H9 (cell line): Measurements from ENCODE around the gene TAPBPL. TPM values are rescaled to one million over a fixed set of nuclear protein-coding genes. Genes with fewer than 3 reads are reported as not detected.

Experiments used
- DNase-seq: peaks from one replicate; pipeline ENCODE4 v3.0.0-alpha.2; 2017
- H2AFZ ChIP-seq: one replicate; pipeline ENCODE4 v1.6.1; 2013; ENCODE audit warnings: mild to moderate bottlenecking, low read length, control low read depth, moderate library complexity
- H2AK5ac ChIP-seq: 2 replicates; pipeline ENCODE4 v1.6.1; 2013; ENCODE audit warnings: low read length, control low read depth, mixed read lengths; ENCODE audit not compliant: insufficient read length
- H2BK120ac ChIP-seq: one replicate; pipeline ENCODE4 v1.6.1; 2013; ENCODE audit warnings: low read depth, mild to moderate bottlenecking, low read length, control low read depth, inconsistent platforms; ENCODE audit not compliant: poor library complexity, severe bottlenecking
- H2BK12ac ChIP-seq: 2 replicates; pipeline ENCODE4 v1.6.1; 2013; ENCODE audit warnings: low read length, control low read depth, mixed read lengths, low read depth; ENCODE audit not compliant: insufficient read length
- H2BK15ac ChIP-seq: 2 replicates; pipeline ENCODE4 v1.6.1; 2013; ENCODE audit warnings: low read depth, low read length, control low read depth
- H2BK20ac ChIP-seq: one replicate; pipeline ENCODE4 v1.6.1; 2013; ENCODE audit warnings: low read depth, mild to moderate bottlenecking, low read length, control low read depth, inconsistent platforms; ENCODE audit not compliant: poor library complexity, severe bottlenecking
- H2BK5ac ChIP-seq: 2 replicates; pipeline ENCODE4 v1.6.1; 2013; ENCODE audit warnings: low read length, control low read depth, mixed read lengths; ENCODE audit not compliant: insufficient read length
- H3K14ac ChIP-seq: 2 replicates; pipeline ENCODE4 v1.6.1; 2013; ENCODE audit warnings: low read length, control low read depth; ENCODE audit not compliant: insufficient read depth
- H3K18ac ChIP-seq: 2 replicates; pipeline ENCODE4 v1.6.1; 2013; ENCODE audit warnings: low read depth, mild to moderate bottlenecking, mixed read lengths, low read length, control low read depth; ENCODE audit not compliant: insufficient read length
- H3K23ac ChIP-seq: 2 replicates; pipeline ENCODE4 v1.6.1; 2013; ENCODE audit warnings: low read length, control low read depth, mixed read lengths, low read depth; ENCODE audit not compliant: insufficient read length
- H3K23me2 ChIP-seq: 2 replicates; pipeline ENCODE4 v1.6.1; 2013; ENCODE audit warnings: low read depth, mild to moderate bottlenecking, mixed read lengths, low read length, control low read depth; ENCODE audit not compliant: insufficient read length, poor library complexity, severe bottlenecking
- H3K27ac ChIP-seq: 2 replicates; pipeline ENCODE4 v1.5.1; 2013; ENCODE audit warnings: low read length, control low read depth, mixed read lengths, low read depth; ENCODE audit not compliant: insufficient read length
- H3K27me3 ChIP-seq: 2 replicates; pipeline ENCODE4 v1.6.1; 2013; ENCODE audit warnings: low read length, control low read depth, inconsistent platforms; ENCODE audit not compliant: insufficient read depth
- H3K4ac ChIP-seq: 2 replicates; pipeline ENCODE4 v1.6.1; 2013; ENCODE audit warnings: low read depth, mild to moderate bottlenecking, control low read depth, inconsistent platforms, low read length, moderate library complexity
- H3K4me1 ChIP-seq: 2 replicates; pipeline ENCODE4 v1.6.1; 2013; ENCODE audit warnings: low read length, control low read depth, inconsistent platforms; ENCODE audit not compliant: insufficient read depth
- H3K4me2 ChIP-seq: 2 replicates; pipeline ENCODE4 v1.6.1; 2013; ENCODE audit warnings: low read length, control low read depth, mixed read lengths; ENCODE audit not compliant: insufficient read length, insufficient read depth
- H3K56ac ChIP-seq: 2 replicates; pipeline ENCODE4 v1.6.1; 2013; ENCODE audit warnings: low read depth, mild to moderate bottlenecking, mixed read lengths, low read length, control low read depth; ENCODE audit not compliant: insufficient read length
- H3K79me1 ChIP-seq: 2 replicates; pipeline ENCODE4 v1.6.1; 2013; ENCODE audit warnings: low read depth, mild to moderate bottlenecking, moderate library complexity, low read length, control low read depth, inconsistent platforms; ENCODE audit not compliant: insufficient read depth, poor library complexity, severe bottlenecking
- H3K79me2 ChIP-seq: 2 replicates; pipeline ENCODE4 v1.6.1; 2013; ENCODE audit warnings: low read length, control low read depth, inconsistent platforms; ENCODE audit not compliant: insufficient read depth
- H3K9ac ChIP-seq: 2 replicates; pipeline ENCODE4 v1.6.1; 2013; ENCODE audit warnings: low read length, control low read depth, mixed read lengths; ENCODE audit not compliant: insufficient read length; ENCODE audit errors: extremely low read depth
- H3K9me3 ChIP-seq: one replicate; pipeline ENCODE4 v1.6.1; 2013; ENCODE audit warnings: low read depth, low read length, inconsistent platforms; ENCODE audit not compliant: control insufficient read depth
- H3T11ph ChIP-seq: one replicate; pipeline ENCODE4 v1.6.1; 2013; ENCODE audit warnings: mild to moderate bottlenecking, low read length, control low read depth, inconsistent platforms
- H4K20me1 ChIP-seq: one replicate; pipeline ENCODE4 v1.6.1; 2013; ENCODE audit not compliant: control insufficient read depth, insufficient read length, insufficient read depth
- H4K5ac ChIP-seq: 2 replicates; pipeline ENCODE4 v1.6.1; 2013; ENCODE audit warnings: low read depth, mild to moderate bottlenecking, mixed read lengths, low read length, control low read depth; ENCODE audit not compliant: insufficient read length
- H4K8ac ChIP-seq: replicated peaks from 2 replicates; pipeline ENCODE4 v1.6.1; 2013; ENCODE audit warnings: low read length, control low read depth, mixed read lengths, low read depth; ENCODE audit not compliant: insufficient read length
- H4K91ac ChIP-seq: 2 replicates; pipeline ENCODE4 v1.6.1; 2013; ENCODE audit warnings: low read depth, mild to moderate bottlenecking, moderate library complexity, mixed read lengths, low read length, control low read depth; ENCODE audit not compliant: insufficient read length
- H3K27ac Mint-ChIP-seq, 3 experiments: 2 replicates in 2 of 3; 3 replicates in 1 of 3; pipeline ENCODE4 v1.8.0; 2020 to 2021; ENCODE audit warnings: mixed read lengths in 3 of 3, mild to moderate bottlenecking in 1 of 3, moderate library complexity in 1 of 3
- H3K27me3 Mint-ChIP-seq: 2 replicates; pipeline ENCODE4 v1.8.0; 2021; ENCODE audit warnings: low read depth, mild to moderate bottlenecking, moderate library complexity, mixed read lengths
- H3K36me3 Mint-ChIP-seq, 3 experiments: 2 replicates in 2 of 3; 3 replicates in 1 of 3; pipeline ENCODE4 v1.8.0; 2020 to 2021; ENCODE audit warnings: low read depth in 3 of 3, mixed read lengths in 3 of 3; ENCODE audit not compliant: insufficient read depth in 1 of 3
- H3K4me1 Mint-ChIP-seq, 2 experiments: 2 replicates each; pipeline ENCODE4 v1.8.0; 2020; ENCODE audit warnings: mixed read lengths in 2 of 2
- H3K4me3 Mint-ChIP-seq, 2 experiments: 2 replicates in 1 of 2; 3 replicates in 1 of 2; pipeline ENCODE4 v1.8.0; 2020 to 2021; ENCODE audit warnings: mild to moderate bottlenecking in 2 of 2, mixed read lengths in 2 of 2, moderate library complexity in 1 of 2
- H3K9me3 Mint-ChIP-seq, 2 experiments: 2 replicates in 1 of 2; 3 replicates in 1 of 2; pipeline ENCODE4 v1.8.0; 2020; ENCODE audit warnings: mild to moderate bottlenecking in 2 of 2, mixed read lengths in 2 of 2, moderate library complexity in 1 of 2
- WGBS: extraction: QIAGEN DNeasy Blood & Tissue Kit; methylation state at CpG from one replicate; pipeline ENCODE4 v1.1.7; 2013; ENCODE audit warnings: missing lambda C conversion rate, low lambda C conversion rate, mixed read lengths; ENCODE audit not compliant: insufficient read length; ENCODE audit errors: extremely low coverage; 5-methylcytosine and 5-hydroxymethylcytosine counted together
- total RNA-seq: library from RNA; stranded (reverse); gene quantifications from 2 replicates; pipeline ENCODE4 v1.2.1, GENCODE V29; 2021
- TF ChIP-seq, protein P1 (sequence below): fragments of 200-600 bp; sonication (generic); conservative IDR thresholded peaks from 3 replicates; pipeline ENCODE4 v1.8.0; 2021; ENCODE audit warnings: antibody characterized with exemption, mild to moderate bottlenecking

TAPBPL gene
- total RNA-seq, 1 experiment from 2014 or later: 1.4 TPM

- Histone ChIP-seq H4K8ac (no peak overlapping the region), H3K27ac (no peak overlapping the region), H3K9me3 (no peaks in the 10 kb centered on the region), H2AFZ (no peak overlapping the region), H3K79me1 (no peaks in the 10 kb centered on the region), H3K4me1 (no peaks in the 10 kb centered on the region), H3K9ac (no peak overlapping the region), H3K79me2 (no peaks in the 10 kb centered on the region), H2BK15ac (no peak overlapping the region), H3K18ac (no peak overlapping the region), H2AK5ac (no peak overlapping the region), H3K27me3 (no peaks in the 10 kb centered on the region; the same call in 1 of the 2 replicates), H4K5ac (no peak overlapping the region), H2BK20ac (no peak overlapping the region), H2BK120ac (no peak overlapping the region), H3K23ac (no peak overlapping the region), H2BK12ac (no peak overlapping the region), H3K4me2 (no peak overlapping the region), H4K20me1 (no peaks in the 10 kb centered on the region), H3K14ac (no peak overlapping the region), H3T11ph (no peak overlapping the region), H3K23me2 (no peaks in the 10 kb centered on the region), H3K56ac (no peak overlapping the region), H3K4ac (no peak overlapping the region), H2BK5ac (no peak overlapping the region), H4K91ac (no peak overlapping the region)
- DNase-seq: no peak
- Mint-ChIP-seq H3K4me3 (no peak overlapping the region), H3K27ac (peak overlapping the region in 2 of 3 experiments; percentile 26 to 49; a peak in 2 of 7 replicates), H3K36me3 (peaks cover 0 to 2% (median 0%) of the 10 kb centered on the region in 3 experiments; a peak in 4 of 7 replicates), H3K9me3 (no peaks in the 10 kb centered on the region), H3K4me1 (peaks cover 10 to 22% of the 10 kb centered on the region in 2 experiments), H3K27me3 (no peaks in the 10 kb centered on the region)
- TF ChIP-seq, protein P1, sequence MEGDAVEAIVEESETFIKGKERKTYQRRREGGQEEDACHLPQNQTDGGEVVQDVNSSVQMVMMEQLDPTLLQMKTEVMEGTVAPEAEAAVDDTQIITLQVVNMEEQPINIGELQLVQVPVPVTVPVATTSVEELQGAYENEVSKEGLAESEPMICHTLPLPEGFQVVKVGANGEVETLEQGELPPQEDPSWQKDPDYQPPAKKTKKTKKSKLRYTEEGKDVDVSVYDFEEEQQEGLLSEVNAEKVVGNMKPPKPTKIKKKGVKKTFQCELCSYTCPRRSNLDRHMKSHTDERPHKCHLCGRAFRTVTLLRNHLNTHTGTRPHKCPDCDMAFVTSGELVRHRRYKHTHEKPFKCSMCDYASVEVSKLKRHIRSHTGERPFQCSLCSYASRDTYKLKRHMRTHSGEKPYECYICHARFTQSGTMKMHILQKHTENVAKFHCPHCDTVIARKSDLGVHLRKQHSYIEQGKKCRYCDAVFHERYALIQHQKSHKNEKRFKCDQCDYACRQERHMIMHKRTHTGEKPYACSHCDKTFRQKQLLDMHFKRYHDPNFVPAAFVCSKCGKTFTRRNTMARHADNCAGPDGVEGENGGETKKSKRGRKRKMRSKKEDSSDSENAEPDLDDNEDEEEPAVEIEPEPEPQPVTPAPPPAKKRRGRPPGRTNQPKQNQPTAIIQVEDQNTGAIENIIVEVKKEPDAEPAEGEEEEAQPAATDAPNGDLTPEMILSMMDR: no peak
- WGBS: no CpG with 5 or more reads among the region's 4 CpGs
Observed at GRCh38 chr12:6444031-6444430, 7.8 kb upstream of the TAPBPL start.
